H1 (cell line): ENCODE measurements around the gene MYO9A. TPM values are rescaled to one million over a fixed set of nuclear protein-coding genes. Genes with fewer than 3 reads are reported as not detected.

Experiments used
- BRCA1 ChIP-seq: IDR thresholded peaks from 2 replicates; pipeline ENCODE4 v1.6.1; 2012; ENCODE audit warnings: low read depth, low read length, improper control_type of control experiment
- CHD1 ChIP-seq: IDR thresholded peaks from 2 replicates; pipeline ENCODE4 v1.6.1; 2012; ENCODE audit warnings: low read depth, low read length, improper control_type of control experiment
- E2F6 ChIP-seq: IDR thresholded peaks from 2 replicates; pipeline ENCODE4 v1.6.1; 2012; ENCODE audit warnings: inconsistent platforms
- JUND ChIP-seq: IDR thresholded peaks from 2 replicates; pipeline ENCODE4 v1.6.1; 2011; ENCODE audit warnings: mild to moderate bottlenecking, improper control_type of control experiment, low read length
- RBBP5 ChIP-seq: IDR thresholded peaks from 2 replicates; pipeline ENCODE4 v1.7.1; 2012; ENCODE audit warnings: low read depth, mild to moderate bottlenecking, inconsistent platforms, low read length, moderate library complexity, borderline replicate concordance
- SP2 ChIP-seq: IDR thresholded peaks from 2 replicates; pipeline ENCODE4 v1.6.1; 2012; ENCODE audit warnings: mild to moderate bottlenecking, low read length, inconsistent platforms
- polyA plus RNA-seq, 7 experiments: library from polyadenylated mRNA; depleted of rRNA in 3 of 7; stranded (reverse) in 5 of 7; unstranded in 2 of 7; fragments of >200 nt in 5 of 7; fragments of 200-250 nt in 2 of 7; gene quantifications; 1 replicate in 5 of 7; 2 replicates in 1 of 7; 4 replicates in 1 of 7; pipeline versions ENCODE4 v1.2.1 to v1.2.3, GENCODE V29; 2011 to 2013; ENCODE audit warnings: missing spikeins in 2 of 7, mixed read lengths in 2 of 7
- total RNA-seq: library from RNA; stranded (reverse); fragmentation: NEBNext Ultra II Directional; extraction: Animal tissue kit (Norgen Biotek cat#: 25700); gene quantifications from 2 replicates; pipeline ENCODE4 v1.2.1, GENCODE V29; 2021

MYO9A gene
- total and polyA plus RNA-seq, 2 of the 8 experiments (the other 6 are each of a cell fraction or from before 2014, with no cell fraction given), result 3.9 to 26.0 TPM

GRCh38 chr15:71893691-71894090 is 224.3 kb downstream of the MYO9A start (continued):
- TF ChIP-seq SP2 (no peak), RBBP5 (no peak), BRCA1 (no peak), CHD1 (no peak), E2F6 (no peak), JUND (no peak)
